Activated CD8-positive, alpha-beta memory T cell treated with anti-CD3 and anti-CD28 coated beads, Interleukin-2, amount 50 U/mL, for 4 hours (primary cell): Measurements from ENCODE around the gene KIRREL3.

Experiments used
- DNase-seq: peaks from one replicate; pipeline ENCODE4 v3.0.0-alpha.2; 2020

KIRREL3 gene

GRCh38 chr11:126619516-126619915 is 381.1 kb downstream of the KIRREL3 start:
- no peak for DNase-seq

- DNase-seq: no peak
Measured at GRCh38 chr11:126615845-126616244, 384.7 kb downstream of the KIRREL3 start.

- no peak for DNase-seq
Measured at GRCh38 chr11:126613272-126613671, 387.3 kb downstream of the KIRREL3 start.

GRCh38 chr11:126612671-126613070 is 387.9 kb downstream of the KIRREL3 start:
- DNase-seq: no peak

DNA sequence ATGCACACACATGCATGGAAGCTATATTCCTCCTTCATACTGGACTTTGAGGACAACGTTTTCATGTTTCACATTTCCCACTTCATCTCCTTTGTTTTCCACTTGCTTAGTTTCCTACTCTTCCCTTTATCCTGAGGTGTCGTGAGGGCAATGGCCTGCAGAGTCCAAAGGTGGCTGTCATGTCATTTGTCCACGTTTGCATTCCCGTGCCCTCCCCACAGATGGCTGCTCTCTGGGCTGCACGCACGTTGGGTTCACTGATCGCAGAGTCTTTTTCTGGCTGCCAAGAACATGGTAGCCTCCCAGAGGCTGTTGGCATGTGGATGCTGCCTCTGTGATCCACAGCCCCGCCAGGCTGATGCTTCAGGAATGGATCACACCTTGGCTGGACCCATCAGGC is 389.1 kb downstream of the KIRREL3 start:
- DNase-seq: no peak

DNA sequence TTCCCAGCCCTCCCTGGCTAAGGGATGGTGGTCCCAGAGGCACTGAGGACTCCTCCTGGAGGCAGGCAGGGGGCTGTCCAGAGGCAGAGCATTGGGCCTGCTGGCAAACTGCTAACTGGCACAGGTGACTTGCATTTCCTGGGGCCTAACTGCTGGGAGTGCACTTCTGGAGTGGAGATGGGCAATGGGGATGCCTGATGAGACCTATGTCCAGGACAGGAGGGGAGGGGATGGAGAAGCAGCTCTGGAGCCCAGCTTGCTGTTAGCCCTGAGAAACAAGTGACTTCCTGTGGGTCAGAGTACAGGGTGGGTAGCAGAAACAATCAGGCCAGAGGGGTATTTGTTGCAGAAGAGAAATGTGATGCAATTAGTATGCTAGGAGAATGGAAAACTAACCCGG is 391.9 kb downstream of the KIRREL3 start:
- no peak for DNase-seq

- DNase-seq: no peak
Measured at GRCh38 chr11:126607776-126608541, 392.6 kb downstream of the KIRREL3 start.

DNA sequence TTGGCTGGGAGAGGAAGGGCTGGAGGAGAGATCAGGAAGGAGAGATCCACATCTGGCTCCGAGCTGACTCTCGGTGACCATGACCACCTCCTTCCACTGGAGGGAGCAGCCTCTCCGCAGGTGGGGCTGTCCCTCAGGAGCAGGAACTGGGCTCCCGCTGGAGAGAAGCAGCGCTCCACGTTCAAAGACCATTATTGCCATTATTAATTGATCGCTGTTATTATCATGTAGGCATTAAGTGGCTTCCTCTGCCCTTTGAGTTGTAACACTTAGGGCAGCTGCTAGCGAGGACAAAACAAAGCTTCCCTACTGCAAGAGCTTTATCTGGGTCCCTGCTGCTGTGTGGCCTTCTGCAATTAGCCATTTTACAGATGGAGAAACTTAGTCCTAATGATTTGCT is 393.2 kb downstream of the KIRREL3 start:
- DNase-seq: no peak

- DNase-seq: no peak
Measured at GRCh38 chr11:126606484-126606883, 394.1 kb downstream of the KIRREL3 start.

DNA sequence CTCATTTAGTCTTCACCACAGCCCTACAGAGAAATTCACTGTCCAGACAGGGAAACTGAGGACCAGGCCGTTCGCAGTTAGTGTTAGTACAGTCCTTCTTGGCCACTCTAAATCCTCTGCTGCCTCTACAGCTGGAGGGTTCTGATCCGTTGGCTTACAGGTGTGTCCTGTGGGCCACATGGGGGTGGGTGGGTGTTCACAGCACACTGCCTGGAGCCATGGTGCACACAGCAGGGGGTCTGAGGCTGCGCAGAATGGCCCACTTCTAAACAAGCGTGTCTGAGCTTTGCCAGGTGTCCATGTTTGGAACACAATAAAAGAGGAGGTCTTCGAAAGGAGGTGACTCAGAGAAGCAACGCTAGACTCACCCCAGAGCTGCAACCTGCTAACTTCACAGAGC is 396.1 kb downstream of the KIRREL3 start:
- DNase-seq: no peak

- DNase-seq: no peak
Measured at GRCh38 chr11:126603486-126603885, 397.1 kb downstream of the KIRREL3 start.

DNA sequence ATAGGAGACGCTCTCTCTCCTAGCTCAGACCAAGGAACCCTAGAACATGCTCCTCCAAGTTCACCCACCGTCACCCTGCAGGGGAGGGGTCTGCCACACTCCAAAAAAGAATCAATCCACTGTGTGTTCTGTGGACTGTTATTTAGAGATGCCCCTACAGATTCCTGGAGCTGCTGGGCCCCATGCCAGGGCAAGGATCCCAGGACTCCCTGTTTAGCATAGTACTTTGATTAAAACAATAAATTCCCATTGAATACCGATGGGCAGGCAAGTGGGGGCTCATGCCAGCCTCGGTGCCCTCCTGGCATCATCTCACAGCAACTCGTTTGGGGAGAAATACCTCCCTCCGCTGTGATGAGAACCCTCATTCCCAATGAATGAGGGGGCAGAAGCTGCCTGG is 397.6 kb downstream of the KIRREL3 start:
- DNase-seq: no peak

DNA sequence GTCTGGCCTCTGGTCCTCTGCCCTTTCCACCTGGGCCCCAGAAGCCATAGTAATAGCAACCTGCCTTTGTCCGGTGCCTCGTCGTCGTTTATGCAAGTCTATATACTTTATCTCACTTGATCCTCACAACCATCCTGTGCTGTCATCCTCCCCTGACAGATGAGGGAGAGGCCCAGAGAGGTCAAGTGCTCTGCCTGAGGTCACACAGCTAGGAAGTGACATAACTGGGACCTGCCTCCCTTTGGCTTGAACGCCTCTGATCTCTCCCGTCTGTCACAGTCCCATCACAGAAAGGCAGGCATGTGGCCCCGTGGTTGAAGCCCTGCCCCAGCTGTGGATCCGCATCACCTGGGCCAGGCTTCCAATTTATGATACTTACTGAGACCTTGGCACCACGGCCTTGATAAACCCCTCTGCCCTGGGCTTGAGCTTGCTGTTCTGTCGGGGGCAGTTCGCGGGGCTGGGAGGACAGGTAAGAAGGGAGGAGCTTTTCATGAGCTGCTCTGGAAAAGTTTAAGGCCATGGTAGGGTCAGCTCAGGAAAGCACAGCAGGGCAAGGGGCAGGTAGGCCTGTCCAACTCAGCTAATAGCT is 398.1 kb downstream of the KIRREL3 start:
- no peak for DNase-seq

- DNase-seq: no peak
Measured at GRCh38 chr11:126601550-126602215, 398.9 kb downstream of the KIRREL3 start.

DNA sequence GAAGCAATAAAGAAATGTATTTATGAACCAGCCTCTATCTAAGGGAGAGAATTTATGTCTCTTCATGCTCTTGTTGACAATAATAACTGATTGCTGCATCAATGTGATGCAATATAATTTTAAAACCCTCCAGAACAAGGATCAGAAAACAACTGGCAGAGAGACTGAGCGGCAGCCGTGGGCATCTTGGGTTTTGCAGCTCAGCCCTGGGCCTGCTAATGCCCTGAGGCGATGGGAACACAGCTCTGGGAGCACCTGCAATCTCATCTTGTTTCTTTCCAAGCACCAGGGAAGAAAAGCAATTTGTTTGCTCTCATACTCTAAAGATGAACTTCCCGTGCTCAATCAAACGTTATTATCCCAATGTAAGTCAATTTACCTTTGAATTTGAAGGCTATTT is 399.4 kb downstream of the KIRREL3 start:
- DNase-seq: no peak

GRCh38 chr11:126599217-126599897 is 401.2 kb downstream of the KIRREL3 start:
- no peak for DNase-seq

DNA sequence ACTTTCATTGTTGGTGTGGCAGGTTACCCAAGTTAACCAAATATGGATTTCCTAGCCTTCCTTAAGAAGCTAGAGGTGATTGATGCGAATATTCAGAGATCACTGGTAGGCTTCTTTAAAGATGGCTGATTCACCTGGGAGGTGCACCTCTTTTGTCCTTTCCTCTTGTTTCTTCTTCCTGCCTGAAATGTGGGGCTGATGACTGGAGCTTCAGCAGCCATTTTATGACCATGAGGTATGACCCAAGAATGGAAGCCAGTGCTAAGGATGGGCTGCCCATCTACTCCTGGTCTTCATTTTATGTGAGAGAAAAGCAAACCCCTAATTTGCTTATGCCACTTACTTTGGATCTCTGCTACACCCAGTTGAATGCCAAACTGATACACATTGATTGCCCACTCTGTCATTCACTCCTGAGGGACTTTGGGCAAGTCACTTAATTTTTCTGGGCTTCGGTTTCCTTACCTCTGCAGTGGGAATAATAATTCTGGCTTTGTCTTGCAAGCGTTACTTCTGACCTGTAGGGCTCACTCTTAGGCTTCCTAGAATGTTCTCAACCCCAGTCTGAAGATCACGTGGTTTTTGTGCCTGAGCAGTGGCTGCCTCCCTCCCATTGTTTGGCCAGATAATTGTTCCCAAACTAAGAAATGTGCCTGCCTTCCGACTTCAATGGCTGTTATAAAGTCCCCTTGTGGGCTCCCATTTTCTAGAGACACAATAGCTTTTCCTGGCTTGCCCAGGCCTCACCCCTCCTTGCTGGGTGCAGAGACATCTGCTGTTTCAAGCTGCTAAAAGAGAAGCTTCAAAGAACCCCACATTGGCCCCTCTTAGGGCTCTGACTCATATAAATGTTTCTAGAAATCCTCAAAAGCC is 402.0 kb downstream of the KIRREL3 start:
- no peak for DNase-seq

- no peak for DNase-seq
Measured at GRCh38 chr11:126597041-126597440, 403.5 kb downstream of the KIRREL3 start.

DNA sequence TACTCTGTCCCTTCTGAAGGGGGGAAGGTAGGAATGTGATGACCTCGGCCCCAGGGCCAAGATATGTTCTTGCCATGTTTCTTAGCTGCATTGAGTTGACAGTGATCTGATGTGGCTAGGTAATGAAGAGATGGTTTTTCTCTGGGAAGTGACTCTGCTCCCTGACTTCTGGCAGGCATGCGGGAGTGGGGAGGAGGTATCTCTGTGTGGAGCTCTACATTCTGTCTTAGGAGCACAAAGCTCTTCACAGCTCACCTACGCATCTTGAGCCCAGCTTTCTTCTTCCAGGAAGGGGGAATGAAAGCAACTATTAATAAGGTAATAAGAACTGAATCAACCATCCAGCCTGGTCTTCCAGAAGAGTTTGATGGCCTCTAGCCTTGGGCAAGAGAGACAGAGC is 404.1 kb downstream of the KIRREL3 start:
- no peak for DNase-seq

GRCh38 chr11:126595560-126595959 is 405.0 kb downstream of the KIRREL3 start:
- DNase-seq: no peak

DNA sequence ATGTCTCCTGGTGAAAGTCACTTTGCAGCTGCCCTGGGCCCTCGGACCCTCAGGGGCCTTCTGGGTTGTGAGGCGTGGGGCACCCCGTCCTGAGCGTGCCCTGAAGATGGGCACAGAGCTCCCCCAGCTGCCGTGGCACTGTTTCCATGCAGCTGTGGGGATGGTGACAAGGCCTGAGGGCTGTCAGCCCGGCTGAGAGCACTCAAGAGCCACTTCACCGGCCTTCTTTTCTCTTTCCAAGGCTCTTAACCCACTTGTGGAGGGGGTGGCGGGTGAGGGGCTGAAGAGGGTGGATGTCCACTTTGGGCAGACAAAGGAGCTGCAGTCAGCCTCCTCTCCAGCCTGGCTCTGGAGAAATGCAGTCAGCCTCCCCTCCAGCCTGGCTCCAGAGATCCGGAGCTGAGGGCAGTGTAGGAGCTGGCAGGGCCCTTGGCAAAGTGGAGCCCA is 405.6 kb downstream of the KIRREL3 start:
- no peak for DNase-seq
